ENCODE results near the gene TMEM229B.

TMEM229B gene

DNA sequence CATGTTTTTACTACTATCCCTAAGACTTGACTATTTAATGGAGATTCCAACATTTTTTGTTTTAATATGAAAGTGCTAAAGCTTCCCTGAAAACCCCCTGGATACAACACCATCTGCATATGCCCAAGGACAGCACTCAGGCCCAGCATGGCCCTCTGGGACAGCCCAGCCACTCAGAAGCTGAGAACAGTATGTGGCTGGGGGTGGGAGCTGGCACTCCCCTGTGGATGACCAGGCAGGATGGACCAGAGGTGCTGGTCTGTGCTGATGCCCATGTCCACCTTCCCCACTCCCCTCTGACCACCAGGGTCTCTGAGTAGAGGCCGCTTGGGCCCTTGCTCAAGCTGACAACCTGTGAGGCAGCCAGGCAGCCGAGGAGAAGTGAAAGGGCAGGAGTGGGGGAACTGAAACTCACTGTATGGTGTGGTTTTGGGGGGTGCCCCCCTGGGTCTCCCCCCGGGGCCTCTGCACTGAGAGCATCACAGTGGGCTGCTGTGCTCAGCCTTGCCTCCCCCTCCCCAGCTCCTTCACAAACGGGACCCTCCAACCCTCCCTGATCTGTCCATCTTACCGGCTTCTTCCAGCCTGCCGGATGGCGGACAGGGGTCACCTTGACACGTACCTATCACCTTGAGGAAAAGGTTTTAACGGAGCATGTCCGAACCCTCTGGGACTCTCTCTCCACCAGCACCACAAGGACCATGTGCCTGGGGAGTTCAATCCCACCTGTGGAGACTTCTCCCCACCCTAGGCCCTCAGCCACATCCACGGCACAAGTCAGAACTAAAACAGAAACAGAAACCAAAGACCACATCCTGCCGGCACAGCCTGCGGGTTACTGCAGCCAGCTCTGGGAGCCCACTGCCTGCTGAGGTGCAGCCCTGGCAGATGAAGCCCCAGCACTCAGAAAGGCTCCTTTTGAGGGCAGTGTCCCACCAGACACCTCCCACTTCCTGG, at the start of gene TMEM229B:
TSS of gene TMEM229B (minus strand) at position 785 of the 957 bp plus-strand sequence. CDS start 14,798 bp downstream, outside the sequence.
- peak; percentile 57 for DNase-seq

DNA sequence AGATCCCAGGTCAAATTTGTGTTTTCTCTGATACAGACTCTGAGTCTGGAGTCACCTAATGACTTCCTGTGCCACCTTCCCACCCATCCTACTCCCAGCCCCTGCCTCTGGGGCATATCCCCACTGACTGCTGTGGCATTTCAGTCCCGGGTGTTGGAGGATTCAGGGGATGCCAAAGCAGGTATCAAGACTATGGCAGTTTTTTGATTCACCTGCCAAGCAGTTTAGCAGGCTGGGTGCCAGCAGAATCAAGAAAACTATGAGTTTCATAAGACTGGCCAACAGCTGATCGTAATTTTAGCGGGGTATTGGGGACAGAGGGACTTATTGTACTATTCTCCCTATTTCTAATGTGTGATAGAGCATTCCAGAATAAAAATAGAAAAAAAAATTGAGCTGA, 49.2 kb upstream of the TMEM229B start:
- no peak for DNase-seq

DNA sequence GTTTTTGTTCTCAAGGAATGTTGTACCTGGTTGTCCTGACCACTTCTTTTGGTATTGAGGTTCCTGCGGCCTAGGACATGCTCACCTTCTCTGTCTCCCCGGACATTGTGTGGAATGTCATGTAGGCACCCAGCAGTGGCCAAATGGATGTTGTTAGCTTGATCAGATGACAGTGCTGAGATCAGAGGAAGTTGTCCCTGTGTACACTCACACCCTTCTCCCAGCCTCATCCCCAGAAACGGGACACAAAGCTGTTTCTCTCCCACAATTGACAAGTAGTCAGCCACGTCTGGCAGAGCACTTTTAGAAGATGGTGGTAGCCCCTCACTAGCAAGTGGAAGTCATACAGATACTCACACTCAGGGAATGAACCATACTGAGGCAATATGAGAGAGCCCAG, 47.6 kb upstream of the TMEM229B start:
- DNase-seq = no peak

DNA sequence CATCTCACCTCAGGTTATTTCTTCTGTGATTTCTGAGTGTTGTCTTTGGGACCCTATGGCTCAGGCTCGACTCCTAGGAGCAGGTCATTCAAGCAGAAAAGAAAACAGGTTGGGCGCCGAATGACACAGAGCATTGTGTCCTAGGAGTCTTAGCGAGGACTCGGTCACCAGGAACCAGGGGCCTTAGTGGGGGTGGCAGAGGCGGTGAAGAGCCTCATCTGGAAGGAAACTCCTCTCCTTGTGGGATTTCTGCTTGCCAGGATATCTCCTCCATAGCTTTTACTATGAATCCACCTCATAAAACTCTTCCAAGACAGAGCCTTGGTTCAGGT, 45.2 kb upstream of the TMEM229B start:
- DNase-seq = no peak

DNA sequence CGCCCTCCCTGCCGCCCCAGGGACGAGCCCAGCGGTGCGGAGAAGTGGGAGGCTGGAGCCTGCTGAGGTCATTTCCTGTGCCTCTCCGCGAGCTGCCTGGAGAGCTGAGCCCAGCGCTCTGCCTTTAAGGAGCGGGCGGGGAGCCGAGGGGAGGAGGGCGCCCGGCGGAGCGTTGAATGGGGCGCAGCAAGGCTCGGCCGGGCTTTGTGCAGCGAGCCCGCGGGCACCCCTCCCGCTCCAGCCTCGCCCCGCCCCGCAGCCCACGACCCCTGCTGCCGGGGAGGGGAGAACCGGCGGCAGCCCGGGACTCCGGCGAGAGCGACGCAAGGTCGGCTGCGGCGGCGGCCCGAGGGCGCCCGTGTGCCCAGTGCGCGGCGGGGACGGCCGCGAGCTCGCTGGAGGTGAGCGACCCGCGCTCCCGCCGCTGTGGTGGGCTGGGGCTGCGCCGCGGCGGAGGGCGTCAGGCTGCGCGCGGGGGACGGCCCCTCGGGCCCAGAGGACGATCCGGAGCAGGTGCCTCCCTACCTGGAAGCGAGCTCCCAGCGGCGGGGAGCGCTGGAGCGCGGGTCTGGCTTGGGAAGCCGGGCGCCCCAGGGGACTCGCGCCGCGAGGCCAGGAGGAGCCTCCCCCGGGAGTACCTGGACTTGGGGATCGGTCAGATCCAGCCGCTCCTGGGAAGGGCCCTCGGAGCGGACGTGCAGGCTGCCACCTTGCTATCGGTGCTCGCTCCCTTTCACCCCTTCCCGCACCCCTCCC, 44.7 kb upstream of the TMEM229B start, which contains the start of gene PLEKHH1:
TSS of gene PLEKHH1 (plus strand) at position 293 of the 756 bp plus-strand sequence. CDS start 8,578 bp downstream, outside the sequence.
- DNase-seq = peak; percentile 23

DNA sequence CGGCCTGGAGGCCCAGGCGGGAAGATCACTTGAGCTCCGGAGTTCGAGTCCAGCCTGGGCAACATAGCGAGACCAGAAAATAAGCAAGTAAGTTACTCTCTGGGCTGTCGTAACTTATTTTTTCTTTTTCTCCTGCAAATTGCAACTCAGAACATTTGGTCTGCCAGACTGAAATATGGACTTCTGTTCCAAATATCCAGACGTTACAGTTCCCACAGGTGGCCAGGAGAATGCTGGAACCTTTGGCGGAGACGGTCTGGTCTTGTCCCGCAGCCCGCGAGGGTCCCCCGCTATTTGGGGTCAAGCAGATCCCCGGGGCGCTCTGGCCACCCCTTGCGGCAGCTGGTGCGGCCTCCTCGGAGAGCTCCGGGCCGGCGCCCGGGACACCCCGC, 44.1 kb upstream of the TMEM229B start:
- DNase-seq = no peak

DNA sequence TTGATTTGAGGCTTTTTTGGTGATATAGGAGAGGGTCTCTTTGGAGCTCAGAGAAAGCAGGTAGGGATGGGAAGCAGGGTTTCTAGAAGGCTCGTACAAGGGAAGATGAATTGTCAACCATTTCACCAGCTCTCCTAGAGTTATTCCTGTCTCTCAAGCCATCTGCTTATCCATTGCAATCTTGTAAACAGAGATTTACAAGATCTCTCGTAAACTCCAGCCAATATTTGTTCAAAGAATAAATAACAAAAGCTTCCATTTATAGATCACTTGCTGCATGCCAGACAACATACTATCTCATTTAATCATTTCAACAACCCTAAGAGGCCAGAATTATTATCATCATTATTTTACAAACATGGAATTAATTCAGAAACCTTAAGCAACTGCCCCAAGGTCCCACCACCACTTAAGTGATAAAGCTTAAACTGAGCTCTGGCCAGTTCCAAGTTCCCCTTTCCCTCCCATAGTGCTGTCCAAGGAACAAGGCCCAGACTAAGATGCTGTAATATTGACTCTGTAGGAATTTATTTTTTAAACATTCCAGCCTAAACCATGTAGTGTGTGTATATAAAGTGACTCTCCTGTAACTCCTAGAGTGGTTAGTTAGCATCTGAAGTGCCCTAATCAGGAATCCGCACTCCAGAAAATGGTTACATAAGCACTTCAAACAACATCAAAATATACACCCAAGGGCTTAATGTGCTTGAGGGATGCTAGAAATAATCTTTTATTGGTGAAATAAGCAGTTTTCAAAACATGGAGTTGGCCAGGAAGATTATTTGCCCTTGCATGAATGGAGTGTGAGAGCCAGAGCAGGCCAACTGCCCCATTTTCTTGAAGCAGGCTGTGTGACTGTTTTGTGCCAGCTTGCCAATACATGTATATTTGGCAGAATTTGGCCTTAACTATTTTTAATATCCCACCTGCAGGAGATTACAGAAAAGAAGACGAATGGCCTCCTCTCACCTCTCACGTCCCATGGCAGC, 41.7 kb upstream of the TMEM229B start:
- DNase-seq = no peak

DNA sequence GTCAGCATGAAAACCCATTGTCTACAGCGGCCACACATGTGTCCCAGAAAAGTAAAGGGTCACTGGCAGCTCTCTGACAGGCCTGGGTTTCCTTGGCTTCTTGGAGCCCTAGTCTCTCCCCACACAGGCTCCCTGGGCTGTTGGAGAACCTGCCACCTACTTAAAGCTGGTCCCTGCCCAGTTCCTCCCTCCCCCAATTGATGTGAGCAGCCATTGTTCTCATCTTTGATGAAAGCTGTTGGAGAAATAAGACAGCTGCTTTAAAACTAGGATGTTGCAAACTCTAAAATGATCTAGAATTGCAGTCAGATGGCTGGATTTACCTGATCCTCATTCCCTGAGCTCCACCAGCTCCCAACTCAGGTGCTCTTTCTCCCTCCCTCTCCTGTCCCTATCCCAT, 39.8 kb upstream of the TMEM229B start:
- no peak for DNase-seq

DNA sequence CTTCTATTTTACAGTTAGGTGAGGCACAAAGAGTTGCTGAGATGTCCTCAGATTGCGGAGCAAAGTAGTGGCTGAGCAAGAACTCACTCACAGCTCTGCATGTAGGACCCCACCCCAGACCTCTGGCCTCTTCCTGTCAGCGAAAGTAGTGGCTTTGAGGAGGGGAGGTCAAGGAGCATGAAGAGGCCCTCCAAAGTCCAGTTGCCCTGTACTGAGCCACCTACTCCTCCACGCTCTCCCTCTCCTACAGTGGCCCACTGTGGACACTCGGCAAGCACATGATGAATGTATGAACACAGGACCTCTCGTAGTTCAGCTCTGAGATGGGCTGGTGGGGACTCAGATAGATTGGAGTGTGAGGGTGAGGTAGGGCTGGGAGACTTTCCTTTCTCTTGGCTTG, 39.2 kb upstream of the TMEM229B start:
- DNase-seq = no peak

DNA sequence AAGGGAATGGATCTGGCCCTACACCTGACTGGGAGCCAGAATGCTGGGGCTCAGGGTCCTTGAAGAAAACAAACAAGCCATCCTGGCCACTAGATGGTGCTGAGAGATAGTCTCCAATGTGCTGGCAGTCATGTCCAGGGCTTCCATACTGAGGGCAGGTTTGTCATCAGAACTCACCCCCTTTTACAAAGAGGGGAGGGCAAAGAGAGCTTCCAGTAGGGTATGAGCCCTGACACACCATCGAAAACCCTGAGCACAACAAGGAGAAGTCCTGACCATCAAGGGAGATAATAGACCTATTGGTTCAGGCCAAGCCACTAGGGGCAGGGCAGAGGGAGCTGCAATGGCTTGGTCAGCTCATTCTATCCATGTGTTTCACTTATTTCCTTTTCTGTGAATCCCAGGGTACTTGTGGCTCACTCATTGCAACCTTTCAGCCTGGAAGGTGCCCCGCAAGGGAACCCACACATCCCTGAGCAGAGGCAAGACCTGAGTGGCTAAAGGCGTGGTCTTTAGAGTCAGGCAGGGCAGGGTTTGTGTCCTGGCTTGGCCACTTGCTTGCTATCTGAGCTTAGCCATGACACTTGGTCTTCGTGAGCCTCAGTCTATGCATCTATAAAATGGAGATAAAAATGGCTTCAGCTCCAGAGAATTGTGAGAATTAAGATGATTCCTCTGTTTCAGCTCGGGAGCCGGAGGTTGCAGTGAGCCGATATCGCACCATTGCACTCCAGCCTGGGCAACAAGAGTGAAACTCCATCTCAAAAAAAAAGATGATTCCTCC, 38.3 kb upstream of the TMEM229B start:
- DNase-seq = no peak

DNA sequence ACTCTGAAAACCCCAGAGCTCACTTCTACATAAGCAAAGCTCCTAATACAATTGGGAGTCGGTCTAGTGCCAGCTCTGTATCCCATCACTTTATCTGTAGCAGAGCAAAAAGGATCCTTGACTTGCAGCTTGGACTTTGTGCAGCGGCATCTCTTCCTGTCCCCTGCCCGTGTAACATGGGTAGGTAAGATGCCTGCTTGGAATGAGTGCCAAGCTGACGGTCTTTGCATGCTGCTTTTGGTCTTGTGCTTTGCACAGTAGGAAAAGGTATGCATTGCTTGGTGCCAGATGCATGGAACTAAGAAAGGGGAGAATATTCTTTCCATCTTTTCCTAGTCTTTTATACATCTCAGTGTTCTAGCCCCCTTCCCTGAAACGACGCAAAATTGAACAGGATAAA, 37.7 kb upstream of the TMEM229B start:
- DNase-seq = no peak

DNA sequence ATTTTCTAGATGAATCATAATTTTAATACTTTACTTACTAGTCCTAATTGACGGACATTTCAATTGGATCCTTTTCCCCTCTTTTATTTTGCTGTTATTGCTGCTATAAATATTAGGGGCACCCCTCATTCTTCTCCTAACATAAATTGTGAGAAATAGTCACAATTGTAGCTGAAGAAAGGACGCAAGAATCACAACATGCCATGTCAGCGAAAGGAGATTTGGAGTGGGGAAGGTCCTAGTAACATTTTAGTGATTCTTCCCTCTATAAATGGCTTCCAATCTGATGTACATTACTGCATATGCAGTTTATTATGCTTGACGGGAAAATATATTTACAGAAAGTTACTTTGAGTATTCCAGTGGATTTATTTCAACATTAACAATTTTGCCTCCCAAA, 36.9 kb upstream of the TMEM229B start:
- no peak for DNase-seq

DNA sequence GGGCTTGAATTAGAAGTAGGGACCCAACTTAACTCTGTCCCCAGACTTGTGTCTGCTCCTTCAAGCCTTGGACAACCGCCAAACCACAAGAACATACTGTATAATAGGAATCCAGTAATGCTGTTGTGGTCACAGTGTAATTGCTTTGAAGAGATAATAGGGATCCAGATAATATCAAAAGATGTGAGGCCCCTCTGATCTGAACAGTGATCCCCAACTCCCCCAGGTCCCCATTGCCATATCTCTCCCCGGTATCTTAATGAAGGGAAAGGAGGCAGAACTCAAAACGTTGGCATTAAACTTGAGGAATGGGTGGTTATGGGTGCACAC, 36.1 kb upstream of the TMEM229B start:
- DNase-seq = no peak

DNA sequence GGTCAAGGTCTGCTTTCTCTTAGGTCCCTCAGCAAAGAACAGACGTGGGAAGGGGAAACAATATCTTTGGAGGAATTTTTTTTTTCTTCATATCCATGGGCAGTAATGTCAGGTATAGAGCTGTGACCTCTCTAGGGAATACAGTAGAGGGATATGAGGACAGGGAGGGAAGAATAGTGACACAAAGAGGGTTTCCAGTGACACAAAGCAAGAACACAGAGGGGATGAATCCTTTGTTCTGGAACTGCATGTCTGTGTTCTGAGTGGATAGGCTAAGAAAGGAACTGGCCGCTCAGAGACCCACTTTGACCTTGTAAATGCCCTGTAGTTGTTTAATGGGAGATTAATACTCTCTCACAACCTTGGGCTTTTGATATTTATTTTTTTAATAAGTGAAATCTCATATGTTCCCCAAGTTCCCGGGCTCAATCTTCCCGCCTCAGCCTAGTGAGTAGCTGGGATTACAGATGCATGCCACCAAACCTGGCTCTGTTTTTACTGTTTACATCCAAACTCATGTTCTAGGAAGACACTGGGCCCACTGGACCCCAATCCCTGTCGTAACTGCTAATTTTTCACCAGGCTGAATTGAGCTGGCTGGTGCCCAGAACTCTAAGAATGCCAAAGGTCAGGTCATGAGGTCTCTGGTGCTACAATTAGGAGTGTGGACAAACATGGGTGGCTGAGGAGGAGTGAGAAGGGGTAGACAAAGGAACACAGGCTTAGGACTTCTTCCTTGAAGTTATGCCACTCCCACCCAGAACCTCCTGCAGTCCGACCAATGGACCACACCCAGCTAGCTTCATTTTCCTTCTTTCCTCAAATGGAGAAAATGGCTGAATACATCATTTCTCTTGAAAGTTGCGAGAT, 35.5 kb upstream of the TMEM229B start:
- no peak for DNase-seq

DNA sequence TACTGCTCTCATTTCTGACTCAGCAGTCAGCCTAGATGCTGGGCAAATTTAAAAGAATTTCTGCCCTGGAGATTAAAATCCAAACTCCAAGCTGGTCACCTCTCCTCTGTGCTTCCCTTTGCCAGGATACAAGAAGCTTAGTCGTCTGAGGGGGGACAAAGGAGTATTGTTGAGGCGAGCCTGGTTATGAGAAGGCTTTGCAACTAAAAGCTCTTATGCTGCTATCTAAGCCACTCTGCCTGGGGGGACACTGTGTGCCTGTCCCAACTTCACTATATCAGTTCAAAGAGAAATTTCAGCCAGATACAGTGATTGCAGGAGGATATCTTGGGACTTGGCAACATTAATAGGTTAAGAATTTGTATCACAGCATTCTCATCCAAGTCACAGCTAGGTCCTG, 33.7 kb upstream of the TMEM229B start:
- DNase-seq = no peak

DNA sequence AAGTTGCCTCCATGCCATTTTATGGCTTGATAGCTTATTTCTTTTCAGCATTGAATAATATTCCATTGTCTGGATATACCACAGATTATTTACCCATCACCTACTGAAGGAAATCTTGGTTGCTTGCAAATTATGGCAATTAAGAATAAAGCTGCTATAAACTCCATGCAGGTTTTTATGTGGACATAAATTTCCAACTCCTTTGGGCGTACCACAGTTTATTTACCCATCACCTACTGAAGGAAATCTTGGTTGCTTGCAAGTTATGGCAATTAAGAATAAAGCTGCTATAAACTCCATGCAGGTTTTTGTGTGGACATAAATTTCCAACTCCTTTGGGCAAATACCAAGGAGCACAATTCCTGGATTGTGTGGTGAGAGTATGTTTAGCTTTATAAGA, 32.0 kb upstream of the TMEM229B start:
- no peak for DNase-seq

DNA sequence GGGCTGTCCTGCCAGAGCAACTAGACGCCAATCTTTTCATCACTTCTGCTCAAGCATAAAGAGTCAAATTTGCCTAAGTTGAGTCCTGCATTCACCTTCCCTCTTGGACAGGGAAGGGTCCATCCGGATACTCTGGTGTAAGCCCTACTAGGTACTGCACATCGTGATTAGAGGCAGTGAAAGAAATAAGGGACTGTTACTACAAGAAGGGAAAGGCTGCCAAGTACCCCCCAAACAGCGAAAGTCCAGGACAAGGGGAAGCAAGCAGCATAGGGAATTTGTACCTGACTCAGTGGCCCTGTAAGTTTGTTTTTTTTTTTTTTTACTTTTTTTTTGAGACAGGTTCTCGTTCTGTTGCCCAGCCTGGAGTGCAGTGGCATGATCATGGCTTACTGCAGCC, 30.9 kb upstream of the TMEM229B start:
- DNase-seq = no peak

DNA sequence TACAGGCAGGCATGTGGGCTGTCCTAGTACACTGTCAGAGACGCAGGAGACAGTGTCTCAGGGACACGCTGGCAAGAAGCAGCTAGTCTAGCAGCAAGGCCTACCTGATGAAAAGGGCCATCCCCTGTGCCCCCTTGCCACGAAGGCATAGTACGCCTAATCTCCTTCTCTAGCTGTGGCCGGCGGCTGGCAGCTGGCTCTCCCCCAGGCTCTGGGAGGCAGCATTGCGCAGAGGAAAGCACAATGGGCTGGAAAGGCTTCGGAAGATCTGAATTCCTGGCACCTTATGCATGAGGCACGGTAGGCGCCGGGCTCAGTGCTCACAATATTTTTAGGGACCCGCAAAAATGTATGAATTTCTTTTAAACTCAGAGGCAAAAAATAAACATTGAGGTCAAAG, 28.6 kb upstream of the TMEM229B start:
- DNase-seq = no peak

DNA sequence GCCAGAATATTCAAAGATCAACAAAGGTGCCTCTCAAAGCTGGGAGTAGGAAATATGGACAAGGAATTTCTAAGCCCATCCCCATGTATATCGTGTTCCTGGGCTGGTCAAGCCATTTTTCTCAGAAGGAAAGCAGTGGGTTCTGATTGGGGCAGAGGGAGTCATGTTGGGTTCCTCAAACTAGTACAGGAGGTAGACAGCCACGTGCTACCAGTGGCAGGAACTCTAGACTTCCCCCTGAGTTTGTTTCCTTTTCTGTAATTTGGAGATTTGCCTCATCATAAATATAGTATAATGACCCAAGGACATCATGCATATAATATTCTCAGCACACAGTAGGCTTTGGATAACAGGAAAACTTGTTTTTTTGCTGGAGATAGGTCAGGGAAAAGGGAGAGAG, 28.2 kb upstream of the TMEM229B start:
- DNase-seq = no peak

DNA sequence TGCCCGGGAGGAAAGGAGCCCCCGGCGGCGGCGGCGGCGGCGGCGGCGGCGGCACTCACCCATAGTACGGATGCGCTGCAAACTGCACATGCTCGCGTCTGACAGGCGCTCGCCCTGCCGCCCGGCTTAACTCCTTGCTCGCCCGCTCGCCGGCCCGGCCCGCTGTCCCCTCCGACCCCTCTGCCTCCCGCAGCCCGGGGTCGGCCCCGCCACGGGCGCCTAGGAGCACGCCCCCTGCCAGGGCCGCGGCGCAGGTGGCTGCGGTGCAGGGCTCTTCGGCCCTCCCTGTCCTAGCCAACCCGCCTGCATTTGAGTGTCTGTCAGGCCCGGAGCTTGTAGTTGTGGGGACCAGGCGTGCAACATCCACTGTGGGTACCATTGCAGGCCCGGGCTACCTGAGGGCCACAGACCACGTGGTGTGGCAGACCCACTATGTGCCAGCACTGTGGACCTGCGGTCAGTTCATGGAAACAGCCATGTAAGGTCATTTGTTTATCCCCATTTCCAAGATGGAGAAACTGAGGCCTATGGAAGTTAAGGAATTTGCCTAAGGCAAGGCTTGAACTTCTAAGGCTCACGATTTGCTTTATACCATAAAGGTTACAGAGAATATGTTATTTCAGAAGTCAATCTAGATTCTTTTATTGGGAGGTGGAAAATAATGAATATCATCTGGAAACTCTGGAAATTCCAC, 27.0 kb upstream of the TMEM229B start:
- no peak for DNase-seq
